Psoas muscle (tissue), 8 donors: Measurements from ENCODE around the gene LRRC55. TPM values are rescaled to one million over a fixed set of nuclear protein-coding genes. Genes with fewer than 3 reads are reported as not detected.

Experiments used
- ATAC-seq, 4 donors: fragments of 200-7000 bp; cut with Tn5 transposase; one replicate each; pipeline ENCODE4 v1.9.1; 2020; ENCODE audit warnings: moderate library complexity in 3 of 4, mild to moderate bottlenecking in 2 of 4
- DNase-seq, 2 donors: peaks; one replicate each; pipeline ENCODE4 v3.0.0-alpha.2; 2020
- H3K27ac ChIP-seq: fragments of 200-600 bp; one replicate; pipeline ENCODE4 v1.8.0; 2022
- H3K27me3 ChIP-seq, 3 donors: fragments of 200-600 bp in 1 of 3; one replicate each; pipeline versions ENCODE4 v1.6.1 to v1.8.0; 2013 to 2022; ENCODE audit warnings: low read length in 2 of 3, mild to moderate bottlenecking in 2 of 3, moderate library complexity in 1 of 3; ENCODE audit not compliant: insufficient read depth in 3 of 3
- H3K36me3 ChIP-seq, 2 donors: fragments of 200-600 bp in 1 of 2; one replicate each; pipeline versions ENCODE4 v1.6.1 to v1.8.0; 2013 to 2022; ENCODE audit warnings: low read depth in 1 of 2, mild to moderate bottlenecking in 1 of 2, moderate library complexity in 1 of 2; ENCODE audit not compliant: insufficient read depth in 1 of 2
- H3K4me1 ChIP-seq: fragments of 200-600 bp; one replicate; pipeline ENCODE4 v1.8.0; 2022
- H3K4me3 ChIP-seq: fragments of 200-600 bp; one replicate; pipeline ENCODE4 v1.8.0; 2022; ENCODE audit warnings: mild to moderate bottlenecking
- H3K9me3 ChIP-seq: fragments of 200-600 bp; one replicate; pipeline ENCODE4 v1.8.0; 2022
- CTCF ChIP-seq: fragments of 200-600 bp; IDR thresholded peaks from one replicate; pipeline ENCODE4 v1.8.0; 2022; ENCODE audit warnings: antibody characterized with exemption
- WGBS, 3 donors: extraction: QIAGEN DNeasy Blood & Tissue Kit; methylation state at CpG; one replicate each; pipeline versions ENCODE4 v1.1.6 to v1.1.7; 2013; 5-methylcytosine and 5-hydroxymethylcytosine counted together
- intact Hi-C, 2 donors: fragments of 100-400 bp; cut with DNase I; formaldehyde crosslinking; loops; one replicate each; pipeline versions ENCODE4 v1.11.0 to v1.14.2; 2022
- polyA plus RNA-seq, 3 donors: library from polyadenylated mRNA; stranded (reverse); fragments of 200-250 nt; gene quantifications; one replicate each; pipeline ENCODE4 v1.2.3, GENCODE V29; 2013
- total RNA-seq, 4 donors: library from RNA; stranded (reverse); fragmentation: NEBNext Ultra II Directional in 2 of 4; extraction: Animal tissue kit (Norgen Biotek cat#: 25700) in 2 of 4; gene quantifications; one replicate each; pipeline versions ENCODE4 v1.2.1 to v1.2.4, GENCODE V29; 2021 to 2023
- donor health status: healthy with polysubstance abuse.
- donor health status: DM: no; HTN: no; CAD: no; lungs with moderate emphysema.
- donor health status: Bipolar disorder and iron deficiency.
- donor health status: healthy.
- donor health status: DM: yes; HTN: yes; CAD: no.
- donor health status: DM: no; HTN: no; CAD: no.
- donor health status: DM: no; HTN: no; CAD: no.
- donor health status: DM: yes; HTN: yes; CAD: no.

LRRC55 gene
- total and polyA plus RNA-seq, 7 donors: 0.04 to 0.27 (median 0.08) TPM

- WGBS, 3 donors: 46 to 58% (median 52%) methylated on average over 7 of the region's 7 CpGs
- no peak for DNase-seq
- no peak overlapping the region for H3K27ac ChIP-seq
These were observed 22.2 kb downstream of the LRRC55 start for GRCh38 chr11:57203882-57204480.

GRCh38 chr11:57205041-57205641 is 23.4 kb downstream of the LRRC55 start:
- Histone ChIP-seq H3K9me3 (no peaks in the 10 kb centered on the region), H3K27me3 (peaks cover 0 to 26% (median 0%) of the 10 kb centered on the region in 3 donors), H3K36me3 (no peaks in the 10 kb centered on the region), H3K27ac (no peak overlapping the region), H3K4me3 (no peak overlapping the region), H3K4me1 (peaks cover 14% of the 10 kb centered on the region)
- ATAC-seq (peak in 1 of 4 donors; percentile 37), DNase-seq (peak in 1 of 2 donors; percentile 42)
- peak; percentile 6 for TF ChIP-seq CTCF
- intact Hi-C loops: no loop called here
- WGBS, 3 donors: 5 to 12% (median 7%) methylated on average over 3 of the region's 3 CpGs

More at GRCh38 chr11:57203882-57204480, 22.2 kb downstream of the LRRC55 start:
- peaks cover 0 to 26% (median 0%) of the 10 kb centered on the region in 3 donors for H3K27me3 ChIP-seq
- no peak overlapping the region for H3K4me3 ChIP-seq
- H3K36me3 ChIP-seq: no peaks in the 10 kb centered on the region
- H3K4me1 ChIP-seq: peaks cover 14% of the 10 kb centered on the region
- H3K9me3 ChIP-seq: no peaks in the 10 kb centered on the region
- no peak for ATAC-seq
- intact Hi-C loops: loop anchor here in 1 of 2 donors (5.0 kb wide), 1 partner anchor 33 kb away; the partner anchor contains the start of gene APLNR
- TF ChIP-seq CTCF: no peak

- no peaks in the 10 kb centered on the region for H3K36me3 ChIP-seq
- H3K27me3 ChIP-seq: peaks cover 0 to 24% (median 0%) of the 10 kb centered on the region in 3 donors
- no peak overlapping the region for H3K27ac ChIP-seq
- TF ChIP-seq CTCF: no peak
- peaks cover 7% of the 10 kb centered on the region for H3K4me1 ChIP-seq
- ATAC-seq (no peak), DNase-seq (no peak)
- WGBS, 3 donors: 70 to 76% (median 75%) methylated on average over 6 of the region's 6 CpGs
- no peaks in the 10 kb centered on the region for H3K9me3 ChIP-seq
- H3K4me3 ChIP-seq: no peak overlapping the region
- intact Hi-C loops: no loop called here
These were observed 25.4 kb downstream of the LRRC55 start for GRCh38 chr11:57207168-57207567.

GRCh38 chr11:57210781-57211180 is 29.0 kb downstream of the LRRC55 start:
- Histone ChIP-seq H3K27me3 (peaks cover 0 to 10% (median 0%) of the 10 kb centered on the region in 3 donors), H3K36me3 (no peaks in the 10 kb centered on the region), H3K9me3 (no peaks in the 10 kb centered on the region), H3K4me1 (no peaks in the 10 kb centered on the region), H3K27ac (no peak overlapping the region), H3K4me3 (no peak overlapping the region)
- WGBS, 3 donors: 27 to 30% (median 28%) methylated on average over 7 of the region's 7 CpGs
- DNase-seq: no peak
- intact Hi-C loops: no loop called here
- ATAC-seq: no peak
- TF ChIP-seq CTCF: no peak
